HEK293 (cell line): ENCODE data around the gene MCRIP1.

ENCODE experiments used
- CTCF ChIA-PET: fragments of 350-600 bp; formaldehyde crosslinking; extraction: SDS; loops from one replicate; lab custom pipeline; 2021; ENCODE audit warnings: antibody characterized with exemption; lab: Yijun Ruan, JAX
- POLR2A ChIA-PET: fragments of 300-600 bp; formaldehyde crosslinking; extraction: SDS; loops from one replicate; lab custom pipeline; 2020; ENCODE audit warnings: antibody characterized with exemption, inconsistent platforms; lab: Yijun Ruan, JAX
- H3K27ac ChIP-seq: fragments of 200-500 bp; sonication (Bioruptor generic); 2 replicates; pipeline ENCODE4 v1.5.1; 2014; ENCODE audit warnings: low read depth, low read length, control low read depth, inconsistent platforms; ENCODE audit errors: extremely low read depth
- H3K36me3 ChIP-seq, 2 experiments: fragments of 200-500 bp in 1 of 2; sonication (Bioruptor generic) in 1 of 2; 1 replicate in 1 of 2; 2 replicates in 1 of 2; pipeline ENCODE4 v1.5.1; 2014 to 2017; ENCODE audit warnings: inconsistent platforms in 2 of 2, low read length in 2 of 2; ENCODE audit not compliant: control insufficient read depth in 2 of 2, insufficient read depth in 1 of 2
- H3K4me1 ChIP-seq: fragments of 200-500 bp; sonication (Bioruptor generic); 2 replicates; pipeline ENCODE4 v1.5.1; 2014; ENCODE audit warnings: mild to moderate bottlenecking, low read length, inconsistent platforms; ENCODE audit not compliant: control insufficient read depth, insufficient read depth
- H3K4me3 ChIP-seq: 2 replicates; pipeline ENCODE4 v1.5.1; 2011; ENCODE audit warnings: low read depth, mild to moderate bottlenecking, control low read depth, low read length, moderate library complexity
- H3K9me3 ChIP-seq: fragments of 200-500 bp; sonication (Bioruptor generic); 2 replicates; pipeline ENCODE4 v1.5.1; 2014; ENCODE audit warnings: low read depth, low read length, inconsistent platforms; ENCODE audit not compliant: control insufficient read depth, insufficient read depth
- KLF10 ChIP-seq: fragments of 450-650 bp; IDR thresholded peaks from 2 replicates; pipeline ENCODE4 v1.5.1; 2018; ENCODE audit warnings: missing biosample characterization, mild to moderate bottlenecking, missing genetic modification characterization
- KLF9 ChIP-seq: fragments of 450-650 bp; formaldehyde crosslinking; IDR thresholded peaks from 2 replicates; pipeline ENCODE4 v1.5.1; 2016; ENCODE audit warnings: missing biosample characterization, missing genetic modification characterization, low read depth
- SALL2 ChIP-seq: fragments of 450-650 bp; formaldehyde crosslinking; IDR thresholded peaks from 2 replicates; pipeline ENCODE4 v1.5.0; 2017; ENCODE audit warnings: missing biosample characterization, mild to moderate bottlenecking, missing genetic modification characterization, borderline replicate concordance
- SETDB1 ChIP-seq: IDR thresholded peaks from one replicate; pipeline ENCODE4 v1.6.1; 2017; ENCODE audit warnings: mild to moderate bottlenecking, low read length, moderate library complexity, mixed read lengths; ENCODE audit not compliant: insufficient read length
- ZNF112 ChIP-seq: fragments of 450-650 bp; formaldehyde crosslinking; IDR thresholded peaks from 2 replicates; pipeline ENCODE4 v1.5.0; 2017; ENCODE audit warnings: missing biosample characterization, missing genetic modification characterization
- ZNF138 ChIP-seq: fragments of 450-650 bp; formaldehyde crosslinking; IDR thresholded peaks from 2 replicates; pipeline ENCODE4 v1.5.1; 2016; ENCODE audit warnings: missing biosample characterization, missing genetic modification characterization, borderline replicate concordance
- ZNF140 ChIP-seq: fragments of 450-650 bp; formaldehyde crosslinking; IDR thresholded peaks from 2 replicates; pipeline ENCODE4 v1.5.1; 2016; ENCODE audit warnings: missing biosample characterization, missing genetic modification characterization
- ZNF175 ChIP-seq: fragments of 450-650 bp; formaldehyde crosslinking; IDR thresholded peaks from 2 replicates; pipeline ENCODE4 v1.5.1; 2016; ENCODE audit warnings: missing biosample characterization, missing genetic modification characterization
- ZNF239 ChIP-seq: fragments of 450-650 bp; formaldehyde crosslinking; IDR thresholded peaks from 2 replicates; pipeline ENCODE4 v1.5.1; 2016; ENCODE audit warnings: missing biosample characterization, missing genetic modification characterization
- ZNF248 ChIP-seq: fragments of 450-650 bp; formaldehyde crosslinking; IDR thresholded peaks from 2 replicates; pipeline ENCODE4 v1.5.1; 2017; ENCODE audit warnings: missing biosample characterization, missing genetic modification characterization
- ZNF266 ChIP-seq: fragments of 450-650 bp; formaldehyde crosslinking; IDR thresholded peaks from 2 replicates; pipeline ENCODE4 v1.5.1; 2016; ENCODE audit warnings: missing biosample characterization, missing genetic modification characterization, low read depth
- ZNF37A ChIP-seq: fragments of 450-650 bp; IDR thresholded peaks from 2 replicates; pipeline ENCODE4 v1.5.1; 2018; ENCODE audit warnings: missing biosample characterization, missing genetic modification characterization
- ZNF521 ChIP-seq: fragments of 450-650 bp; formaldehyde crosslinking; IDR thresholded peaks from 2 replicates; pipeline ENCODE4 v1.5.1; 2017; ENCODE audit warnings: missing biosample characterization, mild to moderate bottlenecking, missing genetic modification characterization
- ZNF530 ChIP-seq: fragments of 450-650 bp; formaldehyde crosslinking; IDR thresholded peaks from 2 replicates; pipeline ENCODE4 v1.5.1; 2016; ENCODE audit warnings: low read depth, missing biosample characterization, missing genetic modification characterization
- ZNF692 ChIP-seq: fragments of 450-650 bp; formaldehyde crosslinking; IDR thresholded peaks from 2 replicates; pipeline ENCODE4 v1.5.1; 2016; ENCODE audit warnings: missing biosample characterization, missing genetic modification characterization
- ZNF707 ChIP-seq: fragments of 450-650 bp; formaldehyde crosslinking; IDR thresholded peaks from 2 replicates; pipeline ENCODE4 v1.5.1; 2016; ENCODE audit warnings: missing biosample characterization, missing genetic modification characterization
- ZNF776 ChIP-seq: fragments of 450-650 bp; formaldehyde crosslinking; IDR thresholded peaks from 2 replicates; pipeline ENCODE4 v1.5.0; 2017; ENCODE audit warnings: missing biosample characterization, missing genetic modification characterization, borderline replicate concordance
- ZNF777 ChIP-seq: fragments of 450-650 bp; formaldehyde crosslinking; IDR thresholded peaks from 2 replicates; pipeline ENCODE4 v1.5.1; 2017; ENCODE audit warnings: missing biosample characterization, missing genetic modification characterization, borderline replicate concordance
- ZNF791 ChIP-seq: fragments of 450-650 bp; formaldehyde crosslinking; IDR thresholded peaks from 2 replicates; pipeline ENCODE4 v1.5.1; 2016; ENCODE audit warnings: missing biosample characterization, missing genetic modification characterization
- TF ChIP-seq, protein P1 (sequence below): fragments of 450-650 bp; formaldehyde crosslinking; IDR thresholded peaks from 2 replicates; pipeline ENCODE4 v1.5.1; 2017; ENCODE audit warnings: missing biosample characterization, missing genetic modification characterization
- TF ChIP-seq, protein P2 (sequence below): fragments of 450-650 bp; formaldehyde crosslinking; IDR thresholded peaks from 2 replicates; pipeline ENCODE4 v1.5.1; 2016; ENCODE audit warnings: missing biosample characterization, missing genetic modification characterization
- TF ChIP-seq, protein P3 (sequence below): fragments of 450-650 bp; formaldehyde crosslinking; IDR thresholded peaks from 2 replicates; pipeline ENCODE4 v1.5.1; 2016; ENCODE audit warnings: missing biosample characterization, missing genetic modification characterization
- TF ChIP-seq, protein P4 (sequence below): fragments of 450-650 bp; formaldehyde crosslinking; IDR thresholded peaks from 2 replicates; pipeline ENCODE4 v1.5.1; 2016; ENCODE audit warnings: missing biosample characterization, missing genetic modification characterization

The MCRIP1 gene

DNA sequence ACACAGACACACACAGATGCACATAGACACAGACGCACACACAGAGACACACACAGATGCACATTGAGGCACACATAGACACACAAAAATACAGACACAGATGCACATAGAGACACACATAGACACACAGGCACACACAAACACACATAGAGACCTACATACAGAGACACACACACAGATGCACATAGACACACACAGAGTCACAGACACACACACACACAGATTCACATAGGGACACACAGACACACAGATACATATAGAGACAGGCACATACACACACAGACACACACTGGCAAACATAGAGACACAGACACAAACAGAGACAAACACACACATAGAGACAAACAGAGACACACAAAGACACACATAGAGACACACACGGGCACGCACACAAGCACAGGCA, 39.0 kb downstream of the MCRIP1 start:
- no peaks in the 10 kb centered on the region for H3K9me3 ChIP-seq
- ChIA-PET POLR2A (no interaction called here), CTCF (interaction anchor here (1.3 kb wide), 1 partner anchor 56 kb away, joined by 5 read pairs; no protein-coding TSS in a partner anchor)
- H3K27ac ChIP-seq, result no peak overlapping the region
- no peak overlapping the region for H3K4me3 ChIP-seq
- no peaks in the 10 kb centered on the region; a peak in 1 of 3 replicates for H3K36me3 ChIP-seq
- TF ChIP-seq SALL2 (tag by site-specific recombination) (peak; percentile 68; the same call in 1 of the 2 replicates), ZNF239 (tag by site-specific recombination) (0 out of 2 replicates have a peak, but pooled peaks have one; percentile 14), ZNF112 (tag by site-specific recombination) (0 out of 2 replicates have a peak, but pooled peaks have one; percentile 5), ZNF248 (tag by site-specific recombination) (0 out of 2 replicates have a peak, but pooled peaks have one; percentile 45), ZNF140 (no peak), KLF10 (tag by site-specific recombination) (no peak), ZNF521 (tag by site-specific recombination) (0 out of 2 replicates have a peak, but pooled peaks have one; percentile 64), SETDB1 (no peak), ZNF138 (no peak), ZNF777 (no peak; the same call in 1 of the 2 replicates), ZNF776 (tag by site-specific recombination) (0 out of 2 replicates have a peak, but pooled peaks have one; percentile 15)
- TF ChIP-seq, protein P1, sequence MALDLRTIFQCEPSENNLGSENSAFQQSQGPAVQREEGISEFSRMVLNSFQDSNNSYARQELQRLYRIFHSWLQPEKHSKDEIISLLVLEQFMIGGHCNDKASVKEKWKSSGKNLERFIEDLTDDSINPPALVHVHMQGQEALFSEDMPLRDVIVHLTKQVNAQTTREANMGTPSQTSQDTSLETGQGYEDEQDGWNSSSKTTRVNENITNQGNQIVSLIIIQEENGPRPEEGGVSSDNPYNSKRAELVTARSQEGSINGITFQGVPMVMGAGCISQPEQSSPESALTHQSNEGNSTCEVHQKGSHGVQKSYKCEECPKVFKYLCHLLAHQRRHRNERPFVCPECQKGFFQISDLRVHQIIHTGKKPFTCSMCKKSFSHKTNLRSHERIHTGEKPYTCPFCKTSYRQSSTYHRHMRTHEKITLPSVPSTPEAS, result peak; percentile 77; the same call in 1 of the 2 replicates
- H3K4me1 ChIP-seq, result no peaks in the 10 kb centered on the region

- CTCF ChIA-PET, result no interaction called here
- H3K4me3 ChIP-seq, result no peak overlapping the region
- no peaks in the 10 kb centered on the region; a peak in 1 of 3 replicates for H3K36me3 ChIP-seq
- no peaks in the 10 kb centered on the region for H3K4me1 ChIP-seq
- no peak overlapping the region for H3K27ac ChIP-seq
- H3K9me3 ChIP-seq, result no peaks in the 10 kb centered on the region
- POLR2A ChIA-PET, result no interaction called here
- no peak for TF ChIP-seq ZNF692 (tag by site-specific recombination)
- no peak for TF ChIP-seq ZNF266 (tag by site-specific recombination)
- TF ChIP-seq, protein P2, sequence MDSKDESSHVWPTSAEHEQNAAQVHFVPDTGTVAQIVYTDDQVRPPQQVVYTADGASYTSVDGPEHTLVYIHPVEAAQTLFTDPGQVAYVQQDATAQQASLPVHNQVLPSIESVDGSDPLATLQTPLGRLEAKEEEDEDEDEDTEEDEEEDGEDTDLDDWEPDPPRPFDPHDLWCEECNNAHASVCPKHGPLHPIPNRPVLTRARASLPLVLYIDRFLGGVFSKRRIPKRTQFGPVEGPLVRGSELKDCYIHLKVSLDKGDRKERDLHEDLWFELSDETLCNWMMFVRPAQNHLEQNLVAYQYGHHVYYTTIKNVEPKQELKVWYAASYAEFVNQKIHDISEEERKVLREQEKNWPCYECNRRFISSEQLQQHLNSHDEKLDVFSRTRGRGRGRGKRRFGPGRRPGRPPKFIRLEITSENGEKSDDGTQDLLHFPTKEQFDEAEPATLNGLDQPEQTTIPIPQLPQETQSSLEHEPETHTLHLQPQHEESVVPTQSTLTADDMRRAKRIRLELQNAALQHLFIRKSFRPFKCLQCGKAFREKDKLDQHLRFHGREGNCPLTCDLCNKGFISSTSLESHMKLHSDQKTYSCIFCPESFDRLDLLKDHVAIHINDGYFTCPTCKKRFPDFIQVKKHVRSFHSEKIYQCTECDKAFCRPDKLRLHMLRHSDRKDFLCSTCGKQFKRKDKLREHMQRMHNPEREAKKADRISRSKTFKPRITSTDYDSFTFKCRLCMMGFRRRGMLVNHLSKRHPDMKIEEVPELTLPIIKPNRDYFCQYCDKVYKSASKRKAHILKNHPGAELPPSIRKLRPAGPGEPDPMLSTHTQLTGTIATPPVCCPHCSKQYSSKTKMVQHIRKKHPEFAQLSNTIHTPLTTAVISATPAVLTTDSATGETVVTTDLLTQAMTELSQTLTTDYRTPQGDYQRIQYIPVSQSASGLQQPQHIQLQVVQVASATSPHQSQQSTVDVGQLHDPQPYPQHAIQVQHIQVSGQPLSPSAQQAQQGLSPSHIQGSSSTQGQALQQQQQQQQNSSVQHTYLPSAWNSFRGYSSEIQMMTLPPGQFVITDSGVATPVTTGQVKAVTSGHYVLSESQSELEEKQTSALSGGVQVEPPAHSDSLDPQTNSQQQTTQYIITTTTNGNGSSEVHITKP (tag by site-specific recombination), result no peak
- peak; percentile 59 for TF ChIP-seq ZNF707
- peak; percentile 14; the same call in 1 of the 2 replicates for TF ChIP-seq ZNF248 (tag by site-specific recombination)
- TF ChIP-seq ZNF37A (tag by site-specific recombination), result no peak
- TF ChIP-seq, protein P3, sequence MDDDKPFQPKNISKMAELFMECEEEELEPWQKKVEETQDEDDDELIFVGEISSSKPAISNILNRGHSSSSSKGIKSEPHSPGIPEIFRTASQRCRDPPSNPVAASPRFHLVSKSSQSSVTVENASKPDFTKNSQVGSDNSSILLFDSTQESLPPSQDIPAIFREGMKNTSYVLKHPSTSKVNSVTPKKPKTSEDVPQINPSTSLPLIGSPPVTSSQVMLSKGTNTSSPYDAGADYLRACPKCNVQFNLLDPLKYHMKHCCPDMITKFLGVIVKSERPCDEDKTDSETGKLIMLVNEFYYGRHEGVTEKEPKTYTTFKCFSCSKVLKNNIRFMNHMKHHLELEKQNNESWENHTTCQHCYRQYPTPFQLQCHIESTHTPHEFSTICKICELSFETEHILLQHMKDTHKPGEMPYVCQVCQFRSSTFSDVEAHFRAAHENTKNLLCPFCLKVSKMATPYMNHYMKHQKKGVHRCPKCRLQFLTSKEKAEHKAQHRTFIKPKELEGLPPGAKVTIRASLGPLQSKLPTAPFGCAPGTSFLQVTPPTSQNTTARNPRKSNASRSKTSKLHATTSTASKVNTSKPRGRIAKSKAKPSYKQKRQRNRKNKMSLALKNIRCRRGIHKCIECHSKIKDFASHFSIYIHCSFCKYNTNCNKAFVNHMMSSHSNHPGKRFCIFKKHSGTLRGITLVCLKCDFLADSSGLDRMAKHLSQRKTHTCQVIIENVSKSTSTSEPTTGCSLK (tag by site-specific recombination), result 0 out of 2 replicates have a peak, but pooled peaks have one; percentile 35
- TF ChIP-seq ZNF791 (tag by site-specific recombination), result peak; percentile 17; the same call in 1 of the 2 replicates
- TF ChIP-seq ZNF530 (tag by site-specific recombination), result 0 out of 2 replicates have a peak, but pooled peaks have one; percentile 4
- no peak for TF ChIP-seq KLF9 (tag by site-specific recombination)
- peak; percentile 17; the same call in 1 of the 2 replicates for TF ChIP-seq ZNF175 (tag by site-specific recombination)
- TF ChIP-seq, protein P4, sequence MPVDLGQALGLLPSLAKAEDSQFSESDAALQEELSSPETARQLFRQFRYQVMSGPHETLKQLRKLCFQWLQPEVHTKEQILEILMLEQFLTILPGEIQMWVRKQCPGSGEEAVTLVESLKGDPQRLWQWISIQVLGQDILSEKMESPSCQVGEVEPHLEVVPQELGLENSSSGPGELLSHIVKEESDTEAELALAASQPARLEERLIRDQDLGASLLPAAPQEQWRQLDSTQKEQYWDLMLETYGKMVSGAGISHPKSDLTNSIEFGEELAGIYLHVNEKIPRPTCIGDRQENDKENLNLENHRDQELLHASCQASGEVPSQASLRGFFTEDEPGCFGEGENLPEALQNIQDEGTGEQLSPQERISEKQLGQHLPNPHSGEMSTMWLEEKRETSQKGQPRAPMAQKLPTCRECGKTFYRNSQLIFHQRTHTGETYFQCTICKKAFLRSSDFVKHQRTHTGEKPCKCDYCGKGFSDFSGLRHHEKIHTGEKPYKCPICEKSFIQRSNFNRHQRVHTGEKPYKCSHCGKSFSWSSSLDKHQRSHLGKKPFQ (tag by site-specific recombination), result peak; percentile 74
Measured at GRCh38 chr17:81792675-81793615, 40.1 kb downstream of the MCRIP1 start.
